SK-N-MC (cell line): ENCODE results near the gene RCN1.

ENCODE experiments used
- EZH2 ChIP-seq: fragments of 200-600 bp; sonication (generic); IDR thresholded peaks from one replicate; pipeline ENCODE4 v1.6.1; 2017; ENCODE audit warnings: antibody characterized with exemption
- POLR2AphosphoS5 ChIP-seq: IDR thresholded peaks from 2 replicates; pipeline ENCODE4 v1.6.1; 2012; ENCODE audit warnings: mild to moderate bottlenecking, low read depth, low read length, borderline replicate concordance

GRCh38 chr11:32148895-32149294, 58.0 kb downstream of the RCN1 start:
- no peak for TF ChIP-seq EZH2
- TF ChIP-seq POLR2AphosphoS5: no peak
